ENCODE measurements around the gene ENTPD8.
"Not testable (repeated sequence)": the region's sequence is repeated elsewhere in the genome, so short reads cannot be mapped to it uniquely, and the experiment has no call there.

The ENTPD8 gene

DNA sequence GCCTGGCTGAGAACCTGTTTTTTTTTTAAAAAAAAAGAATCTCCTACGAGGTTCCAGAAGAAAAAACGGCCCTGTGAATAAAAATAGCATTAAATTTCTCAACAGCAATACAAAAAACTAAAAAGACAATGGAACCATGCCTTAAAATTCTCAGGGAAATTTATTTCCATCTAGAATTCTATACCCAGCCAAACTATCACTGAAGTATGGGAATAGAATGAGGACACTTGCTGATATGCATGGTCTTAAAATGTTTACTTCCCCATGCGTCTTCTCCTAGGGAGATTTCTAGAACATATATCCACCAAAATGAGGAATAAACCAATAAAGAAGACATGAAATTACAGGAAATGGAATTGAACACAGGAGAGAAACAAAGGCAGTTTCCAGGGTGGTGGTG lies 34.5 kb upstream of the ENTPD8 start:
- DNase-seq, result no peak

DNA sequence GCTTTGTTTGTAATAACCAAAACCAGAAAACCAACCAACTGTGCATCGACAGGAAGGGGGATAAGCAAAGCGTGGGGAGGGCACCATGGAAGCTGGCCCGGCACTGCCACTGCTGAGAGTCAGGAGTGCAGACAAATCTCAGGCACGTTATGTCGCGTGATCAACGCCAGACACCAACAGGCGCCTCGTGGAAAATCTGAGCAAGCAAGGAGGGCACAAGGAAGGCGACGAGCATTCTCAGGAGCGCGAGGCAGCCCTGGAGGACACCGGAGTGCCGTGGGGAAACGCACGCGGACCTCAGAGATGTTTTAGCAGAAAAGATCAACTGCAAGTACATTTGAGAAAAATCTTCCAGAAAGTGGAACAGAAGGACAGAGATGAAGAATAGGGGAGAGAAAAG lies 33.1 kb upstream of the ENTPD8 start:
- no peak for DNase-seq

DNA sequence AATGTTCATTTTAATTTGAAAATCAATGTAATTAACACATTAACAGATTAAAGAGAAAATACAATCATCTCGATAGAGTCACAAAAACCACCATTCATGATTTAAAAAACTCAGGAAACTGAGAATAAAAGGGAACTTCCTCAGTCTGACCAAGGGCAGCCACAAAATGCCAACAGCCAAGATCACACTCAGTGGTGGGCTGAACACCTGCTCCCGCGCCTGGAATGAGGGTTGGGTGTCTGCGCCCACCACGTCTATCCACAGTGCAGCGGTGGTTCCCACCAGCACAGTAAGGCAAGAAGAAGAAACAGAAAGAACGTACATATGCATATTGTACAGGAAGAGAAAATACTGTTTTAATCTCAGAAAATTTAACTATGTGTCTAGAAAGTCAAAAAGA lies 29.6 kb upstream of the ENTPD8 start:
- DNase-seq, result no peak

DNA sequence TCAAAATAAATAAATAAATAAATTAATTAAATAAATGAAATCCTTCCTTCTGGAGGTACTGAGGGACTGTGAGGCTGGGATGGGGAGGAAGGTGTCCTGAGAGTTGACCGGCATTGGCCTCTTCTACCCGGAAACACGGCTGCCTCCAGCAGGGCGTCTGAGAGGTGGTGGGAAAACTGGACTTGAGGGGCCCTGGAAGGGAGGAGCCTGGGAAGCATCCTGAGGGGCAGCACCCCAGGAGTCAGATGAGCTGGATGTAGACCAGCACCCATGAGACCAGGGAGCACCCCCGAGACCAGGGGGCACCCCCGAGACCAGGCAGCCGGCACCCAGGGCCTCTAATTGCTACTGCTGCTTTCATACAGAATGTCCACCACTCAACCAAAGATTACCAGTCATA lies 26.7 kb upstream of the ENTPD8 start:
- DNase-seq, result no peak

DNA sequence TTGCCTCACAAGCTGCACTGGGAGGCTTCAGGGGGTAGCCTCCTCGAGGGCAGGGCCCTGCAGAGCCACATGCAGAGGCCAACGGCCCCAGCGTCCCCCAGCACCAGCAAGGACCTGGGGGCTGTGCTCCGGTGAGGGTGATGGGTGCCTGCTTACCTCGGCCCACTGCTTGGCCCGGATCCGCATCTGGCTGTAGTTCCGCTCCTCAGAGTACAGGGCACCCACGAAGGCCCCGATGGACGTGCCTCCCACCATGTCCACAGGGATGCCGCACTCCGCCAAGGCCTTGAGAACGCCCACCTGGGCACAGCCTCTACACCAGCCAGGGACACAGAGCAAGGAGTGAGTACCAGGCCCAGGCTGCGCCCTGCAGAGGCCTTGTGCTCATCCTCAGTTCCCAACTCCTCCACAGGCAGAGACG lies 26.0 kb upstream of the ENTPD8 start:
- no peak for DNase-seq

DNA sequence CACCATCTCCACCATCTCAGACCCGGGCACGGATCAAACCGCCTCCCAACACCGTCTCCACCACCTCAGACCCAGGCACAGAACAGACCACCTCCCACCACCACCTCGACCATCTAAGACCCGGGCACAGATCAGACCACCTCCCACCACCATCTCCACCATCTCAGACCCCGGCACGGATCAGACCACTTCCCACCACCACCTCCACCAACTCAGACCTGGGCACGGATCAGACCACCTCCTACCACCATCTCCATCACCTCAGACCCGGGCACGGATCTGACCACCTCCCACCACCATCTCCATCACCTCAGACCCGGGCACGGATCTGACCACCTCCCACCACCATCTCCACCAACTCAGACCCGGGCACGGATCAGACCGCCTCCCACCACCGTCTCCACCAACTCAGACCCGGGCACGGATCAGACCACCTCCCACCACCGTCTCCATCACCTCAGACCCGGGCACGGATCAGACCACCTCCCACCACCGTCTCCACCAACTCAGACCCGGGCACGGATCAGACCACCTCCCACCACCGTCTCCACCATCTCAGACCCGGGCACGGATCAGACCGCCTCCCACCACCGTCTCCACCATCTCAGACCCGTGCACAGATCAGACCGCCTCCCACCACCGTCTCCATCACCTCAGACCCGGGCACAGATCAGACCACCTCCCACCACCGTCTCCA lies 25.4 kb upstream of the ENTPD8 start:
- not testable (repeated sequence) for DNase-seq

DNA sequence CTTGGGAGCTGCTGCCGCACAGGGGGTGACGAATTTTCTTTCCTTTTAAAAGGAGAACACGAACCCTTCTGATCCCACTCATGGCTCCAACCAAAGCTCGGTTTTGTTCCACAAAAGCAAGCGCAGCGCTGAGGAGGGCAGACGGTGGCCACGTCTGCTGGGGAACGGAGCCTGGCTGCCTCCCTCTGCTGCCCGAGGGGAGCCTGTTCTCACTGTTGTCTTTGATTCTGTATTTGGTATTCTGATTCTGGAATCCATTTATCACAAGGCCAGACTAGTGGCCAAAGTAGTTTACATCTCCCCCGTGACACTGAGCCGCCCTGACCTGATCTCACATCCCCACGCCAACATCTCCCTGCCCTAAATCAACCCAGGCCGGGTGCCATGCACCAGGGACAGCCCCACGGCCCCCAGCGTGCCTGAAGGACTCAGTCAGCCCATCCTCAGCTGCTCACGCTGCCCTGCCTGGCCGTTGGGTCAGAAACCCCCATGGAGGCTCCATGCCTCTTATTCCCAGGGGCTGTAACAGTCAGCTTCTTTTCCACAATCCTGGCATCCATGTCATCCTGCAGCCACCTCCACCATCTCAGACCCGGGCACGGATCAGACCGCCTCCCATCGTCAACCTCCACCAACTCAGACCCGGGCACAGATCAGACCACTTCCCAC lies 24.7 kb upstream of the ENTPD8 start:
- no peak for DNase-seq

DNA sequence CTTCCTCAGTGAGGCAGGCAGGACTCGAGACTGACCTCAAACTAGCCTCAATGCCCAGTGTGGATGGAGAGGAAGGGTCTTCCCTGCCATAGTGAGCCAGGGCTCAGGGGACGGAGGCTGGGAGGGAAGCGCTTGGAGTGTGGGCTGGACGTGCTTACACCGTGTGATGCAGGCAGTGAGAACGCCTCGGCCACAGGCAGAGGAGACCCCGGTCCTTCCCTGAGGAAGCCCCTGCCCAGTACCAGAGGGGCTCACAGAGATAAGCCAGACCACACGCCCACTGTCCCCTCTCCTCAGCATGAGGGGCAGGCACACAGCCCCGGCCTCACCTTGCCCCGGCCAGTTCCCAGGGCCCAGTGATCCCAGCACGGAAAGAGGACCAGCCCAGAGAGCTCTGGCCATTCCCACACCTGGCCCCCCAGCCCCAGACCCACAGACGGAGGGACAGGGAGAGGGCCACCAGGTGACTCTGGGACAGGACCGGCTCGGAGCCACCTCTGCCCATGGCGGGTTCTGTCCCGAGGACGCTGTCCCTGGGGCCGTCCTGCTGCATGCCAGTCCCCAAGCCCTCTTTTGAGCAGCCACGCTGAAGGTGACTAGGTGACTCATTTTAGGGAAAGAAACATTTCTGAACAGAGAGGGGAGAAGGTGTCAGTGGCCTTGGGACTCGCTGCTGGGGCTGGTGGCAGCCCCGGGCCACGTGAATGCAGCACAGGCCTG lies 24.0 kb upstream of the ENTPD8 start:
- no peak for DNase-seq

DNA sequence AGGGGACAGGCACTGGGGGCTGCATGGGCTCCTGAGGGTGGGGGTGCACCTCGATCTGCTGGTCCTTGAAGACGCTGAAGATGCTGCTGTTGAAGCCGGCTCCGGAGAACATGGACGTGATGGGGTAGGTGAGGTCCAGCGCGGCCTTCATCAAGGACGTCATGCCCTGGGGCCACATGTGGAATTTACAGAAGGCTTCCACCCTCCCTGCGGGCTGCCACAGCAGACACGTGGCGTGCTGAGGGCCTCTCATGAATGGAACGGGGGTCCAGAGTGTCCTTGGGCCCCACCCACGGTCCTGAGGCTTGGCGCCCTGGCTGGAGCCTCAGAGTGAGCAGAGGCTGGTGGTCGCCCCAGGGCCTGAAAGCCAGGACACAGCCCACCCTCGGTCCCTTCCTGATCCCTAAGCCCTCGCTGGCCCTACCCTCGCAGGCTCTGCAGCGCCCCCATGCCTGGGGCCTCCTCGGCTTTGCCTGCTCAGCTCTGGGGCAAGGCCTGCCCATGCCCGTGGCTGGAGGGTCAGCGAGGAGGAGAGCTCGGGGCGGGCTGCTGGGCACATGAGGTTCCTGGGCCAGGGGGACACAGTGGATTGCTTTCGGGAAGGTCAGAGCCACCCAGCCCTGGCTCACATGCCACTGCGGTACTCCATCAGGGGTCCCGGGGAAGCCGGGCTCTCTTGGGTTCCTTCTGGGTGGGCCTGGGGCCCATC lies 23.3 kb upstream of the ENTPD8 start:
- DNase-seq, result no peak

DNA sequence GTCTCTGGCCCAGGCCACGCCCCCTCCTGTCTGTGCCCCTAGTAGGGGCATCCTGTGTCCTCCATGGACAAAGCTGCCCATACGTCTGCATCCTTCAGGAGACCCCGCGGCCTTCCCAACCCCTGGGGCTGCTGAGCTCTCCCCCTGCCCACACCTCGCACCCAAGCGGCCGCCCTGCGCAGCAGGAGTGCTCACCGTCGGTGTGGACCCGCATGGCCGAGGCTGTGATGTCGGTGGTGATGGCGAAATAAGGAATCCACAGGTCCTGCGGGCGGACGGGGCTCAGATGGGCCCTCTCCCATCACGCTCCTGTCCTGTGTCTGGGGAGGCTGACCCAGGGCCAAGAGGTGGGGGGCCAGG lies 22.8 kb upstream of the ENTPD8 start:
- DNase-seq, result no peak

DNA sequence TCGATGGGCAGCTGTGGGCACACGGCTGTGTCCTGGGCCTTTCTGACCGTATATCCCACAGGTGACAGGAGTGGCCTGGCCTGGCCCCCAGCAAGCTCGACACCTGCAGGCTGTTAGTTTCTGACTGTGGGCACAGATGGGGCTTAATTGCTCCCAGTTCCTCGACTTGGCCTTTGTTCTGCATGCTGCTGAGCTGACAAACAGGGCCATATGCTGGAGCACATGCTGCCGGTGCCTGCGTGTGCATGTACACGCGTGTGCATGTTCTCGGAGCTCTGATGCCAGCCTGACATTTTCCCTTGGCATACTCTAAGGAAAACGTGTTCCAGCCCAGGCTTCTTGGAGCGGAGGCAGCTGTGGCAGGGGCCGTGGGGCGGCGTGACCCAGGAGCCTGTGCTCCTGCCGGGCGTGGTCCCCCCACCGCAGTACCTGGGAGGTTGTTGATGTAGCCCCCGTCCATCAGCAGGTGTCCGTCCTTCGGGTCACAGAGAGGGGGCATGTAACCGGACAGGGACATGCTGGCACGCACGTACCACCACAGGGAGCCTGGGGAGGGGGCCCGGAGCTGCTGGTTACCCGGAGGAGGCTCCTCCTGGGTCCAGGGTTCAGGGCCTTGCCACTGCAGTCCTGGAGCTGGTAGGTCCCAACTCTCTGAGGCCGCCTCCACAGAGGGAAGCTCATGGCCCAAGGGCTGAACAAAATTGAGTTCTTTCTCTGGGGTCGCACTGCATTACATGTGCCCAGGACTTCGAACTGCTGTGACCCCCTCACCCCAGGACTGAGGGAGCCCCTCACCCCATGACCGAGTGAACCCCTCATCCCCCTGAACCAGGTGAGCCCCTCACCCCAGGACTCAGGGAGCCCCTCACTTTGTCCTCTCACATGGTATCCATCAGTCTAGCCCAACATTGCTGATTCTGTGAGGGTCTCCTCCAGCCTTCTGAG lies 22.1 kb upstream of the ENTPD8 start:
- DNase-seq, result no peak

DNA sequence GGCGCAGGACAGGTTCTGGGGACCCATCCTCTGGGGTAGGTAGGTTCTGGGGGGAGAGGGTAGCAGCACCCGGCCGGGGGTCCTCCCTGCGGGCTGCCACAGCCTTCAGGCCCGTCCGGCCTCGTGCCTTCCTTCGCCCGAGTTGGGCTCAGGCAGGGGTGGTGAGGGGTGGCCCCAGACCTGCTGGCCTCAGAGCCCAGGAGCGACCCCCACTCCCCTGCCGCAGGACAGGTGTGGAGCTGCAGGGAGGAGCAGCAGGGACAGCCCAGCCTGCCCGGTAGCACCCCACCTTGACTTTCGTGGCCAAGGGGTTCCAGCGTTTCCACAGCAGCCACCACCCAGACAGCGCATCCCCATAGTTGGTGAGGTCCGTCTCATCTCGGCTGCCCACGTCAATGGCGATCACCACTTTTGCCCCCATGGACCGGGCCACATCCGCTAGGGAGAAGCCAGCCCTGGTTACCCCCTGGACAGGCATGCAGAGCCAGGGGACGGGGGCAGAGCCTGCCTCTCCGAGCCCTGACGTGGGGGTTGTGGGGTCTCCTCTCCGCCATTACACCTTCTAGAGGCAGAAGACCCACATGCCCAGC lies 21.3 kb upstream of the ENTPD8 start:
- no peak for DNase-seq

DNA sequence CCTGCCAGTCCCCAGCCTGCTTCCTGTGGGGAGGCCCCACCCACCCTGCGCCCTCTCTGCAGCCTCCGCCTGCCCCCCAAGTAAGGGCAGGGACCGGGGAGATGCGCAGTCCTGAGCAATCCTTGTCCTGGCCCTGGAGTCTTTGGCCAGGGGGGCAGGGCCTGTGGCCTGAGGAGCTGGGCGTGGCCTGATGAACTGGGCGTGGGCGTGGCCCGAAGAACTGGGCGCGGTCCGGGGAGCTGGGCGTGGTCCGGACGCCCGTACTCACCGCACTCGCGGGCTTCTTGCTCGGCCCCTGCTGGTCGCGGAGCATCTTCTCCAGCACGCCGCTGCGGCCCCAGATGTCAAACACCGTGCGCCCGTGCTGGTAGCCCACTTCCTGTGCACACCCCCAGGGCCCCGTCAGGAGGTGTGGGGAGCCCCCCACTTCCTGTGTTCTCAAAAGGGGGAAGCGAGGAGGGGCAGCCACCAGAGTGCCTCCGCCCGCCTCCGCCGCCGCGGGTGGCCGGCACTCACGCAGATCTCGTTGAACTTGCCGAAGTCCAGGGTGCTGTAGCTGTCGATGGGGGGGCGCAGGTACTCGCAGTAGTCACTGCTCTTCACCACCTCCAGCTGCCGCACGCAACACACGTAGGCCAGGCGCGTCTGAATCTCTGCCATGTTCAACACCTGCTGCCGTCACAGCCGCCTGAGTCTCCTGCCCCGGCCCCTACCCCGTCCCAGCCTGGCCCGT lies 20.7 kb upstream of the ENTPD8 start:
- DNase-seq, result peak; percentile 69

DNA sequence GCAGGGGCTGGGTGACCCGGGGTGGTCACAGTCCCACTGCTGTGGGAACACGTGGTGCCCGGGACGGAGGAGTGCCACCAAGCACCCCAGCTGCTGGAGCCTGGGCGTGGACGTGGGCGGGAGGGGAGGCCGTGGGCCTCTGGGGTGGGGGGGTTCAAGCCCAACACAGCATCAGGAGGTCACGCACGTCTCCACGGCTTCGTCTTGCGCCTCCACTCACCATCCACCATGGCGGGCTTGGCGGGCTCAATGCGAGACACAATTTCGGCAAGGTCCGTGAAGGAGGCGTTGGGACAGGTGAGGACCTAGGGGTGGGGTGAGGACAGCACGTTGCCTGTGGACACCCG lies 20.1 kb upstream of the ENTPD8 start:
- DNase-seq, result no peak

DNA sequence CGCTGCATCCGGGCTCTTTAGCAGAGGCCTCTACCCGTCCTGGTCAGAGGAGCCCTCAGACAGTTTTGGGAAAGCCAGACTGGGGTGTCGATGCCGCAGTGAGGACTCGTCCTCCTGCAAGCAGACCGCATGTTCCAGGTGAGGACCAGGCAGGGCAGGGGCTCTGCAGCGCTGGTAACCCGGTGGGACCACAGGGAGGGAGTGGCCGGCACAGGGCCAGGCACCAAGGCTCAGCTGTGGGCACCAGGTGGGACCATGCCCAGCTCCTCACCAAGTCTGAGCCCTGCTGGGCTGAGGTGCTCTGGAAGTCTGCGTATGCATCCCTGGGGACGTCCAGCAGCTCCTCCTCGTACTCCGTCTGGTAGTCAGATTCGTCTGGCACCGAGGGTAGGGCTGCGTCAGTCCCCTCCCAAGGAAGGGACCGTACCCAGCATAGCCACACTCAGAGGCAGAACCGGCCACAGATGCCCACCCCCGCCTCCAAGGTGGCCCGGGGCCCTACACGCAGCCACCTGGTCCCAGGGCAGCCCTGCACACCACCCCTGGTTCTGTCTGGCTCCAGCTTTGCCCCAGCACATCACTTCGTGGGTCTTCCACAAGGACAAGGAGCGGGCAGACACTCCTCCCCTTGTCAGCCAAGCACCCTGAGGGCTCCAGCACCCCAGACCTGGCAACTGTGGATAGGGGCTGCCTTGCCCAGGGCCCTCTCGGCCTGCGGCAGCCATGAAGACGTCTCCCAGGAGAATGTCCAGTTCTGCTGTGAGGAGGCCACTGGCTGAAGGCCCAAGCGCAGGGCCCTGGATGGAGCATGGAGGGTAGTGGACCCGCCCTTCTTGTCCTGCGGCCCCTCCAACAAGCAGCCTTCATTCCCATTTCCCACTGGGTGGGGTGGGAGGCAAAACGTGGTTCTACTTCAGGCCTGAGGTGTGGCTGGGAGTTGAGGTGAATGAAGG lies 19.5 kb upstream of the ENTPD8 start:
- no peak for DNase-seq

DNA sequence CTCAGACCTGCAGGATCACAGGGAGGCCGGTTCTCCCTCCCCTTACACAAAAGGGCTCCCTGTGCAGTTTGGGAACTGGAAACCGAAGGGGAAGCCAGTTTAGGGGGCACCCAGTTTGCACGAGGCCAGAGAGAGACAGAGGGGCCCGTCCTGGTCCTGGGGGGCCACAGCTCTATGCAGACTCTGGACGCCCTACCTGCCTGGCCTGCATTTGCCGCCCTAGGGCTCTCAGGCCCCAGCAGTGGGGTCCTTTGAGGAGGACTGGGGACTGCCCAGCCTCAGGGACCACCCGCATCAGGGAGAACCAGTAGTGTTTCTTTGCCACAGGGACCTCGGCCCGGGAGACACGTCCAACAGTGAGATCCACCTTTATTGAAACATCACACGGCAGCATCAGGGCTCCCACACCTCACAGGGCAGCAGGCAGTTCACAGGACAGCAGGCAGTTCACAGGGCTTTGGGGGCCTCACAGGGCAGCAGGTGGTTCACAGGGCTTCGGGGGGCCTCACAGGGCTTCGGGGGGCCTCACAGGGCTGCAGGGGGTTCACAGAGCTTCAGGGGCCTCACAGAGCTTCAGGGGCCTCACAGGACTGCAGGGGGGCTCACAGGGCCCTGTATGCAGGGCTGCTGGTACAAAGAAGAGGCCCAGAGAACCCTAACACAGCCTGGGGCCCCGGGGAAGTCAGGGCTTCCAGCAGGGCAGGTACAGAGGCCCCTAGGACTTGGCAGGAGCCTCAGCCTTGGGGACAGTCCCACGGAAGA lies 18.6 kb upstream of the ENTPD8 start:
- no peak for DNase-seq

DNA sequence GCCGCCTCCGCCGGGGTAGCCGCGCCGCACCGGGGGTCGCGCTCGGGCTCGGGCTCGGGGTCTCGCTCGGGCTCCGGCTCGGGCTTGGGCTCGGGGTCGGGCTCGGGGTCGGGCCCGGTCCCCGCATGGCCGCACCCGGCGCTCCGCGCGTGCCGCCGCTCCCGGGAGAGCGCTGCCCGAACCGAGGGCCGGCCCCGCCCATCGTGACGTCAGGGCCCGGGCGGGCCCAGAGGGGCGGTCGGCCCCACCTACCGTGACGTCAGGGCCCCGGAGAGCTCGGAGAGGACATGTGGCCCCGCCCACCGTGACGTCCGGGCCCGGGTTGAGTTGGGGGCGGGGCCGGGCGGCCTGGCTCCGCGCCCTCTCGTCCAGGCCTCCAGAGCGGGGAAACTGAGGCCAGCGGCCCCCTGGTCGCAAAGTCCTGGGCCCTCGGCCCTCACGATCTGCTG lies 18.0 kb upstream of the ENTPD8 start, which contains the start of gene NSMF:
Gene NSMF, minus strand, starts transcription at position 183 of the 449 bp plus-strand sequence. CDS start 232 bp downstream, outside the sequence.
- DNase-seq, result peak; percentile 87

DNA sequence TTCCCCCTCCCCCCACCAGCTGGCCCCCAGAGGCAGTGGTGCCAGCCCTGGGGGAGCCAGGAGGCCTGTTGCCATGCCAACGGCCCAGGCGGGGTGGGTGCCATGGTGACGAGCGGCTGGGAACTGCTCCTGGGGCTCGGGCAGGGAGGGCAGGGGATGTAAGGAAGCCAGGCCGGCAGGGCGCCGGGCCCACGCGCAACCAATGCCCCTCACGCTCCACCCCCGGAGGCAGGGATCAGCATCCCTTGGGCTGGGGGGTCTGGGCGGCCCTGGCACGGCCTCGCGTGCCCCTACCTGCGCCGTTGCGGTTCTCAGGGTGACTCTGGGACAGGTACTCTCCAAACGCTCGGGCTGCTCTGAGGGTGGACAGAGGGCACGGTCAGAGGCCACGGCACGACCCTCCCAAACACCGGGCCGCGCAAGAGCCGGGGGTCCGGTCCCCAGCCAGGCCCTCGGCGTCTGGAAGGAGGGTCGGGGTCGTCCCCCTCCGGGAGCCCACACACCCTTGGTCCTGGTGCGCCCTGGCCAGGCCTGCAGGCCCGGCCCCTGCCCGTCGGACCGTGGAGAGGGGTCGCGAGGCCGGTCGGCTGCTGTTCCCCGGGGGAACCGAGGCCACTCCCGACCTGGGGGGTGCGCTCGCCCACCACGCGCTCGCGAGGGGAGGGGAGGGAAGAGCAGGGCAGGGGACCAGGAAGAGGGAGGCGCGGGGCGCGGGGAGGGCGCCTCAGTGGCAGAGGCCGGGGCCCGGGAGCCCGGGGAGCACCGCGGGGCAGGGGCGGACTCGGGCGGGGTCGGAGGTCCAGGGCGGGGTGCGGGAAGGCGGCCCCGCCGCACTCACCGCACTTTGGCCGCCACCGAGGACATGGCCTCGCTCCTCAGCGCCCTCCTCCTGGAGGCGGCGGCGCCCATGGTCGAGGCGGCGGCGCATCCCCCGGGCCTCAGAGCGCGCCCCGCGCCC lies 17.3 kb upstream of the ENTPD8 start:
- DNase-seq, result no peak

Data from stimulated activated naive CD4-positive, alpha-beta T cell treated with Interleukin-2 at 50 U/mL for 16 hours (primary cell).